K562 (cell line): Measurements from ENCODE around the gene SLC43A2. TPM values are rescaled to one million over a fixed set of nuclear protein-coding genes. Genes with fewer than 3 reads are reported as not detected.

ENCODE experiments used
- ARID4B ChIP-seq: sonication (generic); formaldehyde crosslinking; IDR thresholded peaks from 2 replicates; pipeline ENCODE4 v1.8.0; 2022; ENCODE audit warnings: mild to moderate bottlenecking, missing genetic modification reagents
- CC2D1A ChIP-seq: fragments of 450-650 bp; IDR thresholded peaks from 2 replicates; pipeline ENCODE4 v1.6.1; 2017; ENCODE audit warnings: mild to moderate bottlenecking
- HNRNPLL ChIP-seq: fragments of 200-400 bp; formaldehyde crosslinking; IDR thresholded peaks from 2 replicates; pipeline ENCODE4 v1.6.1; 2017; ENCODE audit warnings: low read length, low read depth, mild to moderate bottlenecking; ENCODE audit not compliant: poor library complexity, severe bottlenecking
- MGA ChIP-seq: fragments of 450-650 bp; IDR thresholded peaks from 2 replicates; pipeline ENCODE4 v1.6.1; 2016; ENCODE audit warnings: mild to moderate bottlenecking, moderate library complexity
- NFRKB ChIP-seq: fragments of 450-650 bp; IDR thresholded peaks from 2 replicates; pipeline ENCODE4 v1.6.1; 2016; ENCODE audit warnings: low read depth
- OTX1 ChIP-seq: fragments of 450-650 bp; formaldehyde crosslinking; IDR thresholded peaks from 2 replicates; pipeline ENCODE4 v1.4.0; 2022; ENCODE audit warnings: mild to moderate bottlenecking
- PKNOX1 ChIP-seq: fragments of 450-650 bp; IDR thresholded peaks from 2 replicates; pipeline ENCODE4 v1.6.1; 2016
- SAFB2 ChIP-seq: fragments of 200-400 bp; formaldehyde crosslinking; IDR thresholded peaks from 2 replicates; pipeline ENCODE4 v1.6.1; 2018; ENCODE audit warnings: borderline replicate concordance, low read length, low read depth, moderate library complexity; ENCODE audit not compliant: severe bottlenecking
- ZFP1 ChIP-seq: fragments of 450-650 bp; formaldehyde crosslinking; IDR thresholded peaks from 2 replicates; pipeline ENCODE4 v1.4.0; 2020; ENCODE audit warnings: mild to moderate bottlenecking, mixed read lengths
- polyA plus RNA-seq, 8 experiments: library from polyadenylated mRNA; depleted of rRNA in 4 of 8; stranded (reverse) in 5 of 8; unstranded in 3 of 8; fragments of >200 nt; fragmentation: Nextera tagmentation in 2 of 8; fragmentation: Illumina TruSeq in 1 of 8; extraction: Ambion mirVana in 2 of 8; extraction: Trizol in 1 of 8; gene quantifications; 2 replicates each; pipeline versions ENCODE4 v1.2.1 to v1.2.3, GENCODE V29; 2011 to 2014; ENCODE audit warnings: inconsistent platforms in 1 of 8, missing spikeins in 1 of 8
- total RNA-seq, 7 experiments: library from RNA; depleted of rRNA in 6 of 7; stranded (reverse); fragments of >200 nt in 6 of 7; fragmentation: Illumina TruSeq in 2 of 7; extraction: Trizol in 2 of 7; gene quantifications; 2 replicates each; pipeline versions ENCODE4 v1.2.1 to v1.2.3, GENCODE V29; 2011 to 2021; ENCODE audit warnings: low replicate concordance in 1 of 7

SLC43A2 gene
- total and polyA plus RNA-seq, 9 of the 15 experiments (the other 6 are each of a cell fraction or from before 2014, with no cell fraction given) = 0.03 to 10.2 (median 3.6) TPM

GRCh38 chr17:1627982-1628855 lies at the start of gene SLC43A2 (continued):
- TF ChIP-seq MGA (peak; percentile 83), NFRKB (peak; percentile 59; the same call in 1 of the 2 replicates), HNRNPLL (peak; percentile 10), CC2D1A (no peak), OTX1 (0 out of 2 replicates have a peak, but pooled peaks have one; percentile 52), ARID4B (peak; percentile 72), SAFB2 (no peak), PKNOX1 (no peak; the same call in 1 of the 2 replicates), ZFP1 (CRISPR knock-in tag) (no peak)
